ENCODE measurements around the gene SLC66A2. TPM values are rescaled to one million over a fixed set of nuclear protein-coding genes. Genes with fewer than 3 reads are reported as not detected.

Gene SLC66A2
- total RNA-seq, 1 donor from 2014 or later: 25.4 TPM

DNA sequence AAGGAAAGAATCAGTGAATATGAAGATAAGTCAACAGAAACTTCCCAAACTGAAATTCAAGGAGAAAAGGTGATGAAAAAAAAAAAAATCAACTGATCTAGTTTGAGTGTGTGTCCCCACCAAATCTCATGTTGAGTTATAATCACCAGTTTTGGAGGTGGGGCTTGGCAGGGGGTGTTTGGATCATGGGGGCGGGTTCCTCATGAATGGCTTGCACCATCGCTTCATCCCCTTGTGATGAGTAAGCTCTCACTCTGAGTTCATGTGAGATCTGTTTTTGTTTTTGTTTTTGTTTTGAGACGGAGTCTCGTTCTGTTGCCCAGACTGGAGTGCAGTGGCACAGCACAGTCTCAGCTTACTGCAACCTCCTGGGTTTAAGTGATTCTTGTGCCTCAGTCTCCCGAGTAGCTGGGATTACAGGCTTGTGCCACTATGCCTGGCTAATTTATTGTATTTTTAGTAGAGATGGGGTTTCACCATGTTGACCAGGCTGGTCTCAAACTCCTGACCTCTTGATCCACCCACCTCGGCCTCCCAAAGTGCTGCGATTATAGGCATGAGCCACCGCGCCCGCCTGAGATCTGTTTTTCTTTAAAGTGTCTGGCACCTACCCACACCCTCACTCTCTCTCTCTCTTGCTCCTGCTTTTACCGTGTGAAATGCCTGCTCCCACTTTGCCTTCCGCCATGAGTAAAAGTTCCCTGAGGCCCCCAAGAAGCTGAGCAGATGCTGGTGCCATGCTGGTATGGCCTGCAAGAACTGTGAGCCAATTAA lies 4.0 kb upstream of the SLC66A2 start:
- ATAC-seq (ENCODE audit: poor library complexity) (no peak), DNase-seq (no peak)
- intact Hi-C loops (cut with DNase I): loop anchor here (10.0 kb wide), 1 partner anchor 79 kb away; the partner anchor contains the start of gene RBFA

DNA sequence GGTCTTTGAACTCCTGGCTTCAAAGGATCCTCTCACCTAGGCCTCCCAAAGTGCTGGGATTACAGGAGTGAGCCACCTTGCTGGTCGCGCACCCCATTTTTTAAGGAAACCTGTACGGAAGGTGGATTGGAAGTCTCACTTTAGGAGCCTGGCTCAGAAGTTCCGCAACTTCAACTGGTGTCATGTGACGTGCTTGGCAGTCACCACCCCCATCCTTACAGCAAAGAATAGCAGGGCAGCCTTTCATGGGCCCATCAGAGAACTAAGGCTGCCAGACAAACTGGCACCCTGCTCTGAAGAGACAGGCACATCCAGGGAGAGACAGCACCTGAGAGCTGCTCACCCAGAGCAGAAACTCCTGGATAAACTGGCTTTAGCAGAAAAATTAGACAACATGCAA lies 3.3 kb upstream of the SLC66A2 start:
- intact Hi-C loops (cut with DNase I): loop anchor here (10.0 kb wide), 1 partner anchor 80 kb away; the partner anchor contains the start of gene RBFA
- ATAC-seq (ENCODE audit: poor library complexity) (no peak), DNase-seq (no peak)

DNA sequence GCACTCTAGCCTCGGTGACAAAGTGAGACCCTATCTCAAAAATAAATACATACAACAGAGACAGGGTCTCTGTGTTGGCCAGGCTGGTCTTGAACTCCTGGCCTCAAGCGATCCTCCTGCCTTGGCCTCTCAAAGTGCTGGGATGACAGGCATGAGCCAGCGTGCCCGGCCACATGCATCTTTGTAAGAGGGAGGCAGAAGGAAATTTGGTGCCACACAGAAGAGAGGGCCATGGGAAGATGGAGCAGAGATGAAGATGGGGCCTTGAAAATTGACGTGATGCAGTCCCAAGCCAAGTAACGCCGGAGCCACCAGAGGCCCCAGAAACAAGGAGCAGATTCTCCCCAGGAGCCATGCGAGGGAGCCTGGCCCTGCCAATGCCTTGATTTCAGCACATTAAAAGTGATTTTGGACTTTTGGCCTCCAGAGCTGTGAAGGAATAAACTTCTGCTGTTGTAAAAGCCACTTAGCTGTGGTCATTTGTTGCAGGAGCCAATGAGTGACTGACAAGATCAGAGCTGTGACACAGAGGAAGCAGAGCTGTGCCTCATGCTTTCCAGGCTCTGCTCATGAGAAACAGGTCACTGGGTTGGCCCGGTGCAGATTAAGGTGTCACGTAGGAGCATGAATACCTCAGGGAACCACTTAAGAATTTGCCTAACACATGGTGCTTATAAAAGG lies 2.7 kb upstream of the SLC66A2 start:
- intact Hi-C loops (cut with DNase I): loop anchor here (10.0 kb wide), 1 partner anchor 81 kb away; the partner anchor contains the start of gene RBFA
- DNase-seq (no peak), ATAC-seq (ENCODE audit: poor library complexity) (no peak)

DNA sequence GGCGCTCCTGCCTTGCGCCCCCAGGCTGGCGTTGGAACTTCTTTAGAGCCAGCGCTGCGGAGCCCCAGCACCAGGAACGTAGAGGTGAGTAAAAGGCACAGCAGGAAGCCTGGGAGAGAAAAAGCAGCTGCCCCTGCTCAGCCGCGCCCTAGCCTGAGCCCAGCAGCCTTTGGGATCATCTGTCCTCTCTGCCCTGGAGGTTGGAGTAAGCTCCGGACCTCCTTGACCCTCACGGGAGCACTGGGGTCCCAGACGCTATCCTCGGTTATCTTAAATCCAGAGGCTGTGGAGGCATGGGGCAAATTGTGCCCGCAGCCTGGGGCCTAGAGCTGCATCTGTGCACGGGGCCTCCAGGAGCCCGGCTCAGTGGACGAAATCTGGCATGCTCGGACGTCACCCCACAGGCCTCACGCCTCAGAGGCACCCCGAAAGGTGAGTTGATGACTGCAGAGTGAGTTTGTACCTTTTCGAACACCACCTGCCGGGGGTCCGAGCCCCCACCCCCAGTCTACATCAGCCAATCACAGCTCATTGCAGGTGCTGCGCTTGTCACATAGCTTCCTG lies 1.6 kb upstream of the SLC66A2 start:
- DNase-seq (no peak), ATAC-seq (ENCODE audit: poor library complexity) (no peak)
- intact Hi-C loops (cut with DNase I): loop anchor here (10.0 kb wide), 1 partner anchor 82 kb away; the partner anchor contains the start of gene RBFA

DNA sequence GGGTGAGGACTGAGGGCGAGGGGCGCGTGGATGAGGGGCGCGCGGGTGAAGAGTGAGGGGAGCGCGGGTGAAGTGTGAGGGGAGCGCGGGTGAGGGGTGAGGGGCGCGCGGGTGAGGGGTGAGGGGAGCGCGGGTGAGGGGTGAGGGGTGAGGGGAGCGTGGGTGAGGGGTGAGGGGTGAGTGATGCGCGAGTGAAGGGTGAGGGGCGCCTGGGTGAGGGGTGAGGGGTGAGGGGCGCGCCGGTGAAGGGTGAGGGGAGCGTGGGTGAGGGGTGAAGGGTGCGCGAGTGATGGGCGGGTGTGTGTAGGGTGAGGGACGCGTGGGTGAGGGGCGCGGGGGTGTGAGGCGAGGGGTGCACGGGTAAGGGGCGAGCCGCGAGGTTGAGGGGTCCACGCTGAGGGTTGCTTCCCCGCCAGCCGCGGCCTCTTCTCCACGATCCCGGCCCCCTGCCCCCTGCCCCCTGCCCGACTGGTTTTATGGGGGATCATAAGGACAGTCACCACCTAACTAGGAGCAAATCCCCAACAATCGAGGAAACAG lies 1.1 kb upstream of the SLC66A2 start:
- ATAC-seq (ENCODE audit: poor library complexity): no peak
- no peak for DNase-seq
- intact Hi-C loops (cut with DNase I): loop anchor here (10.0 kb wide), 1 partner anchor 82 kb away; the partner anchor contains the start of gene RBFA

DNA sequence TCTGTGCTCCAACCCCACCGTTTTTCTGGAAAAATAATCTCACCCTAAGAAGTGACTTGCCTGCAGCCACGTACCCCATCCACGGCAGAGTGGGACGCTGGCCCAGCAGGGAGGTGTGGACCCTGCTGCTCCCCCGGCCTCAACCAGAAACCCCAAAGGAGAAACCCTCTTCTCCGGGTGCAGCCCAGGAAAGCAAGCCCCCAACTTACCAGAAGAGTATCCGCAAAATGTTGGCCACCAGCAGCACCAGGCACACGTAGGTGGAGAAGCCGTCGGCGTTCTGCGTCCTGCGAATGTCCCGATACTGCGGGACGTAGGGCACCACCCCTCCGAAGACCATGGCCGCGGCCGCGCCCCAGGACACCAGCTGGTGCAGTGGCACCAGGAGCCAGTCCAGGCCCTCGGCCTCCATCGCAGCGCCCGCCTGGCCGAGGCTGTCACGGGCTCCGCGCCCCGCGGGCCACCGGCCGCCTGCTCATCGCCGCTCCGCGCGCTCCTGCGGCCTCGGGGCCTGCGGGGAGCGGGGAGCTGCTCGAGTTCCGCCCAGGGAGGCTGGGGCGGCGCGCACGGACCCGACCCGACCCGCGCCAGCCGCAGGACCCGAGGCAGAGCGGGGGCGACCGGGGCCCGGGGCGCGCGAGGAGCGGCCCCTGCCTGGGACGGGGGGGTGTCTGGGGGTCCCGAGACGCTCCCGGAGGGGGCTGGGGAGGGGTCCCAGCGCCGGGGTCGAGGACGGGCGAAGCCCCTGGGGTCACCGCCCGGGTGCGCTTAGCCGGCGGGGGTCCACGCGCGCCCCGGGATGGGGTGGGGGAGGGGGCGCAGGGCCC lies 725 bp downstream of the SLC66A2 start:
- intact Hi-C loops (cut with DNase I): loop anchor here (10.0 kb wide), 1 partner anchor 84 kb away; the partner anchor contains the start of gene RBFA

DNA sequence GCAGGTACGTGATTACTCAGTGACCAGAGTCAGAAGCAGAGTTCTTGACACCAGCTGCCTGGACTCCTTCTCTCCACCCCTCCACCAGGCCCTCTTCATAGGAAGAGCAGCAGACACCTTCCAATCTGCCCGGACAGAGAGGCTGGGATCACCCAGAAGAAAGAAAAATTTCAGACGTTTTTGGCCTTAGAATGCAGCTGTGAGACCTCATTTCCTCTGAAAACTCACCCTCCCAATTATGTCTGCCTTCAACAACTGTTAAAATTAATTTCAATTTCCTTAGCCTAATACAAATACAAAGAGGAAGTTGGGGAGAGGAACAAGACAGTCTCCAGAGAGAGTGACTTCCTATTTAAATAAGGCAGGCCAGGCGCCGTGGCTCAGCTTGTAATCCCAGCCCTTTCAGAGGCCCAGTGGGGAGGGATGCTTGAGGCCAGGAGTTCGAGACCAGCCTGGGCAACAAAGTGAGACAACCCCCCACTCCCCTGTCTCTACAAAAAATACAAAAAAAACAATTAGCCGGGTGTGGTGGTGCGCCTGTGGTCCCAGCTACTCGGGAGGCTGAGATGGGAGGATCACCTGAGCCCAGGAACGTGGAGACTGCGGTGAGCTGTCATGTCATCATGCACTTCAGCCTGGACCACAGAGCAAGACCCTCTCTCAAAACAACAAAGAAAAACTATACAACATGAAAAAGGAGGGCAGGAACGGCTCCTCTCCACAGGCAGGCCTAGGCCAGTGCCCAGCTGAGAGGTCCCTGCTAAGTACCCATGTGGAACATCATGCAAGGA lies 1.6 kb downstream of the SLC66A2 start:
- intact Hi-C loops (cut with DNase I): loop anchor here (10.0 kb wide), 1 partner anchor 85 kb away; the partner anchor contains the start of gene RBFA
- ATAC-seq (ENCODE audit: poor library complexity): no peak
- DNase-seq: peak; percentile 85

More for the DNA sequence above, 725 bp downstream of the SLC66A2 start:
- ATAC-seq (ENCODE audit: poor library complexity) (peak; percentile 17), DNase-seq (peak; percentile 68)

DNA sequence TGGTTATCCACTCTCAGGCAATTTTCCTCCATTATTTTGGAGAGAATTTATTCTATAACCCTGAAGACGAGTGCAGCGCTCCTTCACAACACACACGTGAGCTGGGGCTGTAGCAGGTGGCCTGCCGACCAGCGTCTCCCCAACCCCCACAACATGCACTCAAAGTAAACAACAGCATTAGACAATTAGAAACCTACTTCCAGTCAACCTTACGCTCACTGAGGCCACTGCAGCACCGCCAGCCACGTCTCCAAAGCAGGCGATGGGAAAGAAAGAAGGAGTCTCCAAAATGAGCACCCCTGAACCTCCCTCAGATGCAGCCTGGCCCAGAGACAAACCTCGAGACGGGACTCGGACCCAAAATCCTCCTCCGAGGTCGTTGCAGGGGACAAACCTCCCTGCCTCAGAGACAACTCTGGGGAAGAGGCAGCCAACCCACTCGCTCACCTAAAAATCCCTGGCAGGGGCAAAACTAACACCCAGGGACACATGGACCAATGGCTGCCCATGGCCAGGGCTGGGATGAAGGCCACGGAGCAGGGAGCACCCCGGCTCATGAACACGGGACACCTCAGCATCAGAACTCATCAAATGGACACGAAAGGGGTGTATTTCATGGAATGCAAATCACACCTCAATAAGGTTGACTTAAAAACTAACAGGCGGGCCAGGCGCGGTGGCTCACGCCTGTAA lies 2.6 kb downstream of the SLC66A2 start:
- ATAC-seq (ENCODE audit: poor library complexity) (no peak), DNase-seq (no peak)
- intact Hi-C loops (cut with DNase I): no loop called here

DNA sequence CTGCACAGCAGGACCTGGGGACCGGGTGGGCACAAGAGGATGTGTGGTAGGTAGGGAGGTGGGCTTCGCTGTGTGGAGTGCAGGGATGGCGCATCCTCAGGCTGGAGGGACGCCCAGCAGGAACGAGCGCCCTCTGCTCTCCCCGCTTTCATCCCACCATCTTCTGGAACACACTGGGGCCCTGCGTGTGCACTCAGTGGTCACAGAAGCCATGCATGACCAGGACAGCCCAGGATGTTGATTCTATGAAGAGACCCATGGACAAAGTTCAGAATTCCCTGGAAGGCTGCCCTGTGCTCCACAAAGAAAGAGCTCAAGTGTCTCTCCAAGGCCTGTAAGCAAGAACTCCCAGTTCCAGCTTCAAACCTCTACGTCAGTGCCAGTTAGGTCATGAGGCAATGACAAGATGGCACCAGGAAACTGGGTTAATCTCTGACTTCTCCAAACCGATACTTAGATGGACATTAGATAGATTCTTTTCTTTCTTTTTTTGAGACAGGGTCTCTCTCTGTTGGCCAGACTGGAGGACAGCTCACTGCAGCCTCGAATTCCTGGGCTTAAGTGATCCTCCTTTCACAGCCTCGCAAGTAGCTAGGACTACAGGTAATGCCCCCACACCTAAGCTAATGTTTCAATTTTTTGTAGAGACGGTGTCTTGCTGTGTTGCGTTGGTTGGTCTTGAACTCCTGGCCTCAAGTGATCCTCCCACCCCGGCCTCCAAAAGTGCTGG lies 3.4 kb downstream of the SLC66A2 start:
- DNase-seq (no peak), ATAC-seq (ENCODE audit: poor library complexity) (no peak)
- intact Hi-C loops (cut with DNase I): no loop called here

DNA sequence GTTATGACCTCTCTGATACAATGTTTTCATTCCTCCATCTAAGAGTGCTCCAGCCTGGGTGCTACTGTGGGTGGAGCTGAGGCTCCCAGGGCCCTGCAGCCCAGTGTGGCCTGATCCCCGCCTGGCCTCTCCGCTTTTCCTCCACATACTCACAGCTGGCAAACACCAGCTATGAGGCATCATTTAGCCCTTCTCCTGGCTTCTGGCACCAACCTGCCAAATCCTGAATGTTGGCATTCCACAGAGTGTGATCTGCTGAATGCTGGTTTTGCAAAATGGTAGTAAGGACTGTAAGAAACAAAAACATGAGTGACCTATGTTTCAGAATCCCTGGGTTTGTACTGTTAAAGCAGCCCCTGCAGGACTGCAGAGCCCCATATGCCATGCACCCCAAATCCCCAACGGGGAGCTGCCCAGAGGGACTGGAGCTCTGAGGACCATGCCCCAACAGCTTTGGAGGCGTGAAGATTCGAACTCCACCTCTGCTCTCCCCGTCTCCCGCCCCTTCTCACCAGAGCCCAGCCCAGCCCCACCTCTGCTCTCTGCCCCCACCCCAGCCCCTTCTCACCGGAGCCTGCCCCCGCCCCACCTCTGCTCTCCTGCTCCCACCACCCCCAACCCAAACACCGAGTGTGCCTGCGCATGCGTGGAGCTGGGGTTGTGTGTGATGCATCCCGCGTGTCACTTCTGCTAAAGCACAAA lies 4.2 kb downstream of the SLC66A2 start:
- intact Hi-C loops (cut with DNase I): no loop called here
- DNase-seq (no peak), ATAC-seq (ENCODE audit: poor library complexity) (no peak)

DNA sequence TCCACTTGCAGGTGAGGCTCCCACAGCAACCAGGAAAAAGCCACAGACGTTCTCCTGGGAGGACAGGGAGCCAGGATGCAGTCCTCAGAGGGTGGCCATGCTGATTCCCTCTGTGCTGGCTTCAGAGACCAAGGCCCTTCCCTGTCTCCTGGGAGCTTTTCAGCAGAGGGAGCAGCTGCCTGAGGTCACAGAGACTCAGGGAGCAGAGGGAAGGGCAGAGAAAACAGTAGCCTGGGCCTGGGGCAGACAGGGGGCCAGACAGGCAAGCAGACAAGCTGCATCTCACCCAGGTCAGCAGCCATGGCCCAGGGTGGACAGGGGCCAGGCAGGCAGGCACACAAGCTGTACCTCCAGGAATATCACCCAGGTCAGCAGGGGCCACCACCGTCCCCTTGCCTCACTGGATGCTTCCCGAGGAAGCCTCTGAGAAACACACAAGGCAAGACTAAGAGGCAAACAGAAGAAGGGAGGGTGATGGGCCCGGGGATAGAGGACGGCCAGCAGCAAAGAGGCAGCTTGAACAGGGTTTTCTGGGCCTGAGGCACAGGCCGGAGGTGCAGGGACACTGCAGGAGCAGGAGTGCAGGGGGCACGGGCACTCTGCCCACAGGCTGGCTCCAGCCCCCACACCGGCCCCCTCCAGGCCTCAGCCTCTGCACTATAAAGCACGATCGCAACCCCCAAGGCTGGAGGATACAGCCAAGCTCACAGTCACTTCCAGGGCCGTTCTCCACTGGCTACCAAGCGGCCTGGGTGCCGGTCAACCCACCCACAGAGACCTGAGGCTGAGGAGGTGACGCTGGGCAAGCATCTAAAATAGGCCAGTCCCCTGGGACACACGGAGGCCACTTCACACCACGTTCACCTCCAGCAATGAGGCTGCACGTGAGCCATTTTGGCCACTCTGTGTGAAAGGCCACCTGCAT lies 6.1 kb downstream of the SLC66A2 start:
- ATAC-seq (ENCODE audit: poor library complexity) (no peak), DNase-seq (no peak)
- intact Hi-C loops (cut with DNase I): no loop called here

DNA sequence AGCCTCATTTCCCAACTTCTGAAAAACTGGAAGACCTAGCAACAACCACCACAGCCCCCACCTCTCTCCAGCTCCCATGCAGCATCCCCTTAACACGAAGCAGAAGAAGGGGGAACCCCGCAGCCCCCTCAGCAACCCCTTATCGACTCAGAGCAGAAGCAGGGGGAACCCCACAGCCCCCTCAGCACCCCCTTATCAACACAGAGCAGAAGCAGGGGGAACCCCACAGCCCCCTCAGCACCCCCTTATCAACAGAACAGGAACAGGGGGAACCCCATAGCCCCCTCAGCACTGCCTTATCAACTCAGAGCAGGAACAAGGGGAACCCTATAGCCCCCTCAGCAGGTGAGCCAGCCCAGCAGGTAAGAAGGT lies 6.7 kb downstream of the SLC66A2 start:
- no peak for ATAC-seq (ENCODE audit: poor library complexity)

DNA sequence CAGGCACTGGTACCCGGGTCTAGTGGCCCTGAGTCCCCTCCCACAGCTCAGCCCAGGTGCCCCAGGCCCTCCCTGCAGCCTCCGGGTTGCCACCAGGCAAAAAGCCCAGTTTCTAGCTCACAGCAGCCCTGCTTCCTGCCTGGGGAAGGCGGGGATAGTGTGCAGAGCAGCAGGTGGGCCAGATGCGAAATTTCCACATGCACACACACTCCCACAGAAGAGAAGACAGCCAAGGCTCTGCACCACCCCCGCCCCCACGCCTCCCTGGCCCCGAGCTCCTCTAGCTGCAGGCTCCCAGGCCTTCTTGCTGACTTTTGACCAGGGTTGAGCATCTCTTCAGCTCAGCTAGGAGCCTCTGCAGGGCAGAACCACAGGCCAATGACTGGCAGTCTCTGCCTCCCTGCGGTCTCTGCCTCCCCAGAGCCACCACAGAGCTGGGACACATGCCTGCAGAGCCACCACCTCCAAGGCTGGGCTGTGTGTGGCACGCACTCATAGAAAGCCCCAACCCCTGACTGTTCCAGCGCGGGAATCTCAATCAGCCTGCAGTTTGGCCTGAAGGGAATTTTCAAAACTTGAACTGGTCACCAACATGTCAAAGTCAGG lies 7.2 kb downstream of the SLC66A2 start:
- intact Hi-C loops (cut with DNase I): no loop called here
- peak; percentile 11 for ATAC-seq (ENCODE audit: poor library complexity)
- DNase-seq: no peak

More for the DNA sequence above, 6.7 kb downstream of the SLC66A2 start:
- no peak for DNase-seq
- intact Hi-C loops (cut with DNase I): no loop called here

DNA sequence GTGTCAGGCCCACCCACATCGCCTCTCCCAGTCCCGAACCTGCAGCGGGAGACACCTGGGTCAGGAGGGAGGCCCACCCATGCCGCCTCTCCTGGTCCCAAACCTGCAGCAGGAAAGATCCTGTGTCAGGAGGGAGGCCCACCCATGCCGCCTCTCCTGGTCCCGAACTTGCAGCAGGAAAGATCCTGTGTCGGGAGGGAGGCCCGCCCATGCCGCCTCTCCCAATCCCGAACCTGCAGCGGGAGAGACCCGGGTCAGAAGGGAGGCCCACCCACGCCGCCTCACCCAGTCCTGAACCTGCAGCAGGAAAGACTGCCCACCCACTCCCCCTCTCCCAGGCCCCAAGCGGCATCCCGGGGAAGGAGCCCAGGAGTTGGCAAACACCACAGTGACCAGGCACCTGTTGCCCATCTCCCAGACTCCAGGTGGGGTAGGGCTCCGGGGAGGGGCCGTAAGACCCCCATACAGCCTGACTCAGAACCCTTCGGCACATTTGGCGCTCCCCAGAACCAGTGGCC lies 7.8 kb downstream of the SLC66A2 start:
- ATAC-seq (ENCODE audit: poor library complexity) (no peak), DNase-seq (no peak)
- intact Hi-C loops (cut with DNase I): no loop called here

Measured in Right ventricle myocardium superior (tissue), 1 donor.